ENCODE data around the gene AGBL1. TPM values are rescaled to one million over a fixed set of nuclear protein-coding genes. Genes with fewer than 3 reads are reported as not detected.

AGBL1 gene
- polyA plus RNA-seq, 1 donor from 2014 or later, result not detected

DNA sequence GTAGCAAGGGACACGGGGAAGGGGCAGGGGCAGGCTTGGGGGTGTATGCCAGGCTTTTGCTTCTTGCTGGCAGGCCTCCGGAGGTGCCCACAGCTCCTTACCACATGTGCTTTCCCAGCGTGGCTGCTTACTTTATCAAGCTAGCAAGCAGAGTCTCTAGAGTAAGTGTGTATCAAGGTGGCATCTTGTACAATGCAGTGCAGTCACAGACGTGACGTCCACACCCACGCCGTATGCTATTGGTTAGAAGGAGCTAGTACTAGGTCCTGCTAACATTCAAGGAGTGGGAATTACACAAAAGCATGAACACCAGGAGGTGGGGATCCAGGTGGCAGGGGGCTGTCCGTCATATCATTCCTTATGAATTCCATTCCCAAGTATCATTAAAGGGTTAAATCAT lies 15.3 kb upstream of the AGBL1 start:
- Mint-ChIP-seq H3K27me3 (peaks cover 5% of the 10 kb centered on the region), H3K4me1 (no peaks in the 10 kb centered on the region), H3K9me3 (peaks cover 5 to 14% (median 5%) of the 10 kb centered on the region in 3 donors), H3K4me3 (no peak overlapping the region), H3K36me3 (no peaks in the 10 kb centered on the region), H3K27ac (no peak overlapping the region)

DNA sequence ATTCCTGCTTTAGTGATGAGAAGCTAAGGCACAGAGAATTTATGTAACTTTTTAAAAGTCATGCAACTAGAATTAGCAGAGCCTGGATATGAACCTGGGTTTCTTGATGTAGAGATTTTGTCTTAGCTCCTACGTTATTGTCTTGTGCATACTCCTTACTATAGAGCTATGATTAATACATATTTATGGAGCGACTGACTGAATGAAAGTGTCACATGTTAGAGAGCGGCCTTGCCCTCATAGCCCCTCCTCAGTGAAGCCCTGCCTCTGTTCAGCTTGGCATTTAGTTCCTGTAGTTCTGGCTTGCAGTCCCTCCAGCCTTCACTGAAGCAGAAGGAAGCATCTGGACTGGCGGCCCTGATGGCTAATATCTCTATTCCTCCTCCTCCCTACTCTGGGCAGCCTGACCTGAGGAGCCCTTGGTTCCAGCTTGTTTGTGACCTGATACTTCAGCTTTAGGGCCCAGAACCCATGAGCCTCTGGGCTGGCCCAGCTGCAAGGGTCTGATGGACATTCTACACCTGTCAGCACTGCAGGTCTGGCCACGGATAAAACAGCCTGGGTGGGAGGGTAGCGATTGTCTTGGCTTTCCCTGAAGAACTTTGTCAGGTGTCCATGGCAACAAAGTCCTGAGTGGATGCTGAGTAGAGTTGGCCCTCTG lies 13.4 kb upstream of the AGBL1 start:
- Mint-ChIP-seq H3K9me3 (peaks cover 5 to 14% (median 5%) of the 10 kb centered on the region in 3 donors), H3K27me3 (peaks cover 4% of the 10 kb centered on the region), H3K4me3 (no peak overlapping the region), H3K36me3 (no peaks in the 10 kb centered on the region), H3K4me1 (no peaks in the 10 kb centered on the region), H3K27ac (no peak overlapping the region)

DNA sequence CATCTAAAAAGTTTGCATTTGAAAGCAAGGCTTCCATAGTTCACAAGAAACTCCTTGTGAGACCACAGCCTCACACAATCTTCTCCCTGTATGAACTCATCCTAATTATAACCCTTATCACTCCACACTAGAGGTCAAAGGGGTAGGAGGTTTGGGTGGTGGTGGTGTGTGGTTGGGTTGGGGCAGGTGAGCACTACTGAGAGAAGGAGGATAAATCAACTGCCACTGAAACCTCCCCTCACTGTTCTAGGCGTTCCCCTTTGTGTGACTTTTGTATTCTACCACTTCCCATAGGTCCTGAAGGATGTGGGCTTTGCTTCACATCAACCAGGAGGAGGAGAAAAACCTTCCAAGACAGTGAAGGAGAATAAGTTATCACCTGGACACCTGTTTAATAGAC lies 6.4 kb upstream of the AGBL1 start:
- peaks cover 2% of the 10 kb centered on the region for H3K27me3 Mint-ChIP-seq
- no peak overlapping the region for H3K27ac Mint-ChIP-seq
- H3K9me3 Mint-ChIP-seq, result peaks cover 0 to 2% (median 0%) of the 10 kb centered on the region in 3 donors
- no peak overlapping the region for H3K4me3 Mint-ChIP-seq
- no peaks in the 10 kb centered on the region for H3K36me3 Mint-ChIP-seq
- no peaks in the 10 kb centered on the region for H3K4me1 Mint-ChIP-seq

DNA sequence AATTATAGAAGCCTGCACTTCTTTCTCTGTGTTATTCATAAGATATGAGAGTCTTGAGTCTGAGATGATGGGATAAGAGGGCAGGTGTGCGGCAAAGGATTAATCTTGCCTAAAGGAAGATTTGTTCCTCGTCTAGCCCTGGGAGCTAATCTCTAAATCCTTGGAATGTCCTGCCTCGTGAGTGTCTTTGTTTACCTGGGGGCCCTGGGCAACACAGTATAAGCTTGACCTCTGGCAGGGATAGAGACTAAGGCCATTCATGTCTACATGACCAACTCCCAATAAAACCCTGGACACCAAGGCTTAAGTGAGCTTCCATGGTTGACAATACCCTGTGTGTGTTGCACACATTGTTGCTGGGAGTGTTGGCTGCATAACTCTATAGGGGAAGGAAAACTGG lies 3.2 kb upstream of the AGBL1 start:
- Mint-ChIP-seq H3K4me3 (no peak overlapping the region), H3K36me3 (no peaks in the 10 kb centered on the region), H3K27me3 (peaks cover 2% of the 10 kb centered on the region), H3K9me3 (peaks cover 0 to 2% (median 0%) of the 10 kb centered on the region in 3 donors), H3K4me1 (no peaks in the 10 kb centered on the region), H3K27ac (no peak overlapping the region)

DNA sequence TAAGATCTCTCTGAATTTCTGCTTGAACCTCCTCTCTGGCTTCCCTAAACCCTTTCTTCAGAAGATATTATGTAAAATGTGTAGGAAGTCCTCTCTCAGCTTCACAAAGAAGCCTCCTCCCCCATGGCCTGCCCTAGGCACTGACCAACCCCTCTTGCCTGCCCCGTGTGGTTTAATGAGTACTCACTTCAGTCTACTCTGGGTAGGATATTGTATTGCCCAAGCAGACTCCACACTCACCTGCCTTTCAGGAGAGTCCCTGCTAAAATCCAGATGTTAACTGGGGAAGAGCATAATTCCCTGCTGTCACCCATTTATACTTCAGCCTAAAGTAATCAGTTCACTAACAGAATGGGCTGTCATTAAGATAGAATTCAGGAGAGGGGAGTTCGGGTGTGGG lies 2.6 kb upstream of the AGBL1 start:
- H3K36me3 Mint-ChIP-seq, result no peaks in the 10 kb centered on the region
- peaks cover 0 to 2% (median 0%) of the 10 kb centered on the region in 3 donors for H3K9me3 Mint-ChIP-seq
- H3K4me3 Mint-ChIP-seq, result no peak overlapping the region
- peaks cover 2% of the 10 kb centered on the region for H3K27me3 Mint-ChIP-seq
- H3K27ac Mint-ChIP-seq, result no peak overlapping the region
- H3K4me1 Mint-ChIP-seq, result no peaks in the 10 kb centered on the region

DNA sequence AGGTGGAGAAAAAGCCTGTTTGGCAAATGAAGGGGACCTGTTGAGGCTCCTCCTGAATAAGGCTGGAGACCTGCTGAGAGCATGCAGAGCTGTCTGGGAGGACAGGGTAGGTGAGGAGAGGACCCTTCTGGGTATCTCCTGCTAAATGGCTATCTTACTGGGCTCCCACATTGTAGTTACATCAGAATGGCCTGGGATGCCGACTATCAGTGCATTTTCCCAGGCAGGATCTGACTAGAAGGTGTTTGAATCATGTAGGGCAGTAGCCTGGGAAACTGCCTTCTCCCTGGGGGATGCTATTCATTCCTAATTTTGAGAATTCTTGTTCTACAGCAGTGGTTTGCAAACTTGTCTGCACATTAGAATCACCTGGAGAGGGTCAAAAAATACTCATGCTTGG lies 631 bp downstream of the AGBL1 start:
- H3K36me3 Mint-ChIP-seq, result no peaks in the 10 kb centered on the region
- H3K4me1 Mint-ChIP-seq, result no peaks in the 10 kb centered on the region
- H3K27ac Mint-ChIP-seq, result no peak overlapping the region
- H3K27me3 Mint-ChIP-seq, result peaks cover 2% of the 10 kb centered on the region
- H3K9me3 Mint-ChIP-seq, result peaks cover 0 to 2% (median 0%) of the 10 kb centered on the region in 3 donors
- H3K4me3 Mint-ChIP-seq, result no peak overlapping the region

DNA sequence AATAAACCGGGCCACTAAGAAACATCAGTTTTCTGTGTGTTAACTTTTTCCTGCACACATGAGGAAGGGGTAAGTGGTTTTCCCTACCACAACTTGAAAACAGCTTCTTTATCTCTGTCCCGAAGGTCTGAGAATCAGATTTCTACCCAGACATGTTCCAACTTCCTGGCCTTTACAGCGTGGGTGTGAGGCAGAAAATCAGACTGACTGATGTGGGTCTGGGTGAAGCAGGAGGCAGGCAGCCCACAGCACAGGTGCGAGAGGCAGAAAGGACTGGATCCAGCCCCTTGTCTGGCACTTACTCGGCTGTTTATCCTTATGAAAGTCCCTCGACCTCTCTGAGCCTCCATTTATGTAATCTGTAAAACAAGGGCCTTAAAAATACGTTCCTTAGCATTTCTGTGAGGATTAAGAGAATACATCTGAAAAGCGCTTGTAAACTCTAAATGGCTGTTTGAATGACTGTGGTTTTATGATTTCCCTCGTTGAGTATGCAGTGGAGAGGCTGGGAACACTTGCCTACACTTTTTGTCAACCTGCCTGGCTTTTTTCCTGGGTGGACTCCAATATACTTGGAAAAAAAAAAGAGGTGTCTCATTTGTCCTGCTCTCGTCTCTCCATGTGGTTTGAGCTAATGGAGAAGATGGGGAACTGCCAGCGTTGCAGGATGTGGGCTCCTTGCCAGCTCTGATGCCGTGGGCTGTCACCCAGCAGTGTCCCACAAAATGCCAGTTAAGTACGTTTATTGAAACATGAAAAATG lies 3.1 kb downstream of the AGBL1 start:
- H3K27ac Mint-ChIP-seq, result no peak overlapping the region

DNA sequence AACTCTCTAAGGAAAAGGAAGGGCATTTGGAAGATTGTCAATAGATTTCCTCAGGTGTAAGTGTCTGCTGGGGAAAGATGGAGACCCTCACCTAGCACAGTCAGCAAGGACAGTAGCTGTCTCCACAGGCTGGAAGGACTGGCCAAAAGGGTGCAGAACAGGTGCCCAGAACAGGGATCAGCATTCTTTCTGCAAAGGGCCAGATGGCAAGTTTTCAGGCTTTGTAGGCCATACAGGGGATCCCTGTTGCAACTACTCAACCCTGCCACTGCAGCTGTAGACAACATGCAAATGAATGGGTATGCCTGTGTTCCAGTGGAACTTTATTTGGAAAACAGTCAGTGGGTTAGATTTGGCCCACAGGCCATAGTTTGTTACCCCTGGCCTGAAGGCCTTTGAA lies 8.1 kb downstream of the AGBL1 start:
- peaks cover 0 to 1% (median 0%) of the 10 kb centered on the region in 3 donors for H3K9me3 Mint-ChIP-seq
- H3K27ac Mint-ChIP-seq, result no peak overlapping the region
- no peaks in the 10 kb centered on the region for H3K36me3 Mint-ChIP-seq
- H3K27me3 Mint-ChIP-seq, result peaks cover 4% of the 10 kb centered on the region
- no peak overlapping the region for H3K4me3 Mint-ChIP-seq
- H3K4me1 Mint-ChIP-seq, result no peaks in the 10 kb centered on the region

More for the DNA sequence above, 3.1 kb downstream of the AGBL1 start:
- no peaks in the 10 kb centered on the region for H3K36me3 Mint-ChIP-seq
- H3K27me3 Mint-ChIP-seq, result peaks cover 4% of the 10 kb centered on the region
- H3K9me3 Mint-ChIP-seq, result peaks cover 0 to 1% (median 0%) of the 10 kb centered on the region in 3 donors
- H3K4me3 Mint-ChIP-seq, result no peak overlapping the region
- no peaks in the 10 kb centered on the region for H3K4me1 Mint-ChIP-seq

DNA sequence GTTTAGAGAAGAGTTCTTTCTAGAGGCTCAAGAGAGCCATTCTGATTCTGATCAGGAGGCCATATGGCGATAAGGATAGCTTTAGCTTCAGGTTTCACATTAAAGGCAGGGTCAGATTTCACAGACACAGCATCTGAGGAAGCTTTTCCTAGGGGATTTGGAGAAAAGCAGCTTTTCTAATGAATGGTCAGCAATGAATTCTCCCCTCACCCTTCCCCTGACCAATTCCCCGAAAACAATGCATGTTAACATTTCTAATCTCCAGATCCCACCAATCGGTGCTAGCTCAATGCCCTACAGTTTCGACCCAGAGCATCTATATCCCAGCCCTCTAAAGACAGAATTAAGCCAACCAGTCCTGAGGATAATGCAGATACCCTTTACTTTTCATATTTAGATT lies 9.8 kb downstream of the AGBL1 start:
- H3K4me3 Mint-ChIP-seq, result no peak overlapping the region
- H3K27ac Mint-ChIP-seq, result no peak overlapping the region
- H3K27me3 Mint-ChIP-seq, result peaks cover 4% of the 10 kb centered on the region
- no peaks in the 10 kb centered on the region for H3K4me1 Mint-ChIP-seq
- H3K9me3 Mint-ChIP-seq, result peaks cover 0 to 1% (median 0%) of the 10 kb centered on the region in 3 donors
- H3K36me3 Mint-ChIP-seq, result no peaks in the 10 kb centered on the region

DNA sequence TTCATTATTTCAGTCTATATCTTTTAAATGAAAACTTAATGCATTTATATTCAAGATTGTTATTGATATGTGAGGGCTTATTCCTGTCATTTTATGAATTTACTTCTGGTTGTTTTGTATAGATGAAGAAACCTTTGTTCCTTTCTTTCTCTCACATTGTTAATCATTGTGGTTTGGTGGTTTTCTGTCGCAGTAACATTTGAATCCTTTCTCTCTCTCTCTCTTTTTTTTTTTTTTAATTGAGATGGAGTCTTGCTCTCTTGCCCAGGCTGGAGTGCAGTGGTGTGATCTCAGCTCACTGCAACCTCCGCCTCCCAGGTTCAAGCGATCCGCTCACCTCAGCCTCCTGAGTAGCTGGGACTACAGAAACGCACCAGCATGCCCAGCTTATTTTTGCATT lies 22.1 kb downstream of the AGBL1 start:
- Mint-ChIP-seq H3K27me3 (no peaks in the 10 kb centered on the region), H3K27ac (no peak overlapping the region), H3K9me3 (peaks cover 2 to 13% (median 5%) of the 10 kb centered on the region in 3 donors), H3K4me3 (no peak overlapping the region), H3K36me3 (no peaks in the 10 kb centered on the region), H3K4me1 (no peaks in the 10 kb centered on the region)

DNA sequence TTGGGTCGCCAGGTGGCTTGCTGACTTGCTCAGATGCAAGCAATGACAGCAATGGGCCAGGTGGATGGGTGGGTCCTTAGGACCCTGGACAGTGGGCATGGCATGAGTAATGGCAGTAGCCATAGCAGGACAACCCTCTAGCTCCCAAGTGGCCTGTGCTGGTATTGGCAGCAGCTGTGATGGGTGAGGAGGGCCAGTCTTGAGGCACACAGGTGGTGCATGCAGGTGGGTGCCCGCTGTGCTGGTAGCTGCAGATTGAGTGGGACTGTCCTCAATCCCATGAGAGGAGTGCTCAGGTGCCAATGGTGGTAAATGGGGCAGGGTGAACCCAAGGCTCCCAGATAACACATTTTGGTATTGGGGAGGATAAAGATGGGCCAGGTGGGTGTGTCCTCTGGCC lies 24.2 kb downstream of the AGBL1 start:
- Mint-ChIP-seq H3K27me3 (no peaks in the 10 kb centered on the region), H3K36me3 (no peaks in the 10 kb centered on the region), H3K9me3 (peaks cover 2 to 8% (median 3%) of the 10 kb centered on the region in 3 donors), H3K27ac (no peak overlapping the region), H3K4me1 (no peaks in the 10 kb centered on the region), H3K4me3 (no peak overlapping the region)

DNA sequence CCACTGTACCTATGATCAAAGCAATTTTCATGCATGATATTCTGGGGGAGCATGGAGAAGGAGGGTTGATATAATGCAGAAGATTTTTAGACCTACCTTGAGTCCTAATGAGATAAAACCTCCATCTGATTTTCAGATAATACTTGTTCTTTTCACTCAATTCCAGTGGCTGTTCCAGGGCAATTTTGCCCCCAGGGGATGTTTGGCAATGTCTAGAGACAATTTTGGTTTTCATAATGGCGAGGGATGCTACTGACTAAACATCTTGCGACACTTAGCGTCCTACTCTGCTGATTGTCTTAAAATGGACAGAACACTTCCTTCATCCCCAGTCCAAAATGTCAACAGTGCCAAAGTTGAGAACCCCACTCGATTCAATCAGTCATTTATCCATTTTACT lies 26.6 kb downstream of the AGBL1 start:
- no peaks in the 10 kb centered on the region for H3K36me3 Mint-ChIP-seq
- no peaks in the 10 kb centered on the region for H3K4me1 Mint-ChIP-seq
- no peaks in the 10 kb centered on the region for H3K27me3 Mint-ChIP-seq
- H3K9me3 Mint-ChIP-seq, result peaks cover 0 to 8% (median 3%) of the 10 kb centered on the region in 3 donors
- H3K4me3 Mint-ChIP-seq, result no peak overlapping the region
- H3K27ac Mint-ChIP-seq, result no peak overlapping the region

DNA sequence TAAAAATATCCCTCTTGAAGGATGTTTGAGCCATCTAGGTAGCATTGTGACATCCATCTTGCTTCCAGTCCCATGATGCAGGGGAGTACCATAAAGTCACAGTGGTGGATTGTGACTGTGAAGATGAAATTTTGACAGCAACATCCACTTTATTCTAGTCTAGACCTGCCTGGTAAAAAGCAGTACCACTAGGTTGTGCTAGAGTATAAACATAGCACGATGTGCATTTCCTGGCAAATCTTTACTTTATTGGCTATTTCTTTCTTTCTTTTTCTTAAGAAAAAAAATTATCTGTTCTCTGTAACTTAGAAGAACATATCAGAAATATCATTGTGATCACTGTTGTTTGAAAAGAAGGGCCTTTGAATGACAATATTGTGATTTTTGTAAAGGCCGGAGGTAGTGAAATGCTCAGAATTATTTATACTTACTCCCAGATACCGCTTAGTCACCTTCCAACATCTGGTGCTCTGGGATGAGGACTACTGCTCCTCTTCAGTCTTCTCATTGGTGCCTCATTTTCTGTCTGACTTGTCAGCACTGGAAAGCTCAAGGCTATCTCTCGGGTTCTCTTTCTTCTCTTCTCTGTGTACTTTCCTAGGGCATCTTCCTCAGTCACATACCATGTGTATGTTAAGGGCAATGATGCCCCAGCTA lies 35.6 kb downstream of the AGBL1 start:
- H3K27ac Mint-ChIP-seq, result no peak overlapping the region
- H3K27me3 Mint-ChIP-seq, result no peaks in the 10 kb centered on the region
- H3K36me3 Mint-ChIP-seq, result no peaks in the 10 kb centered on the region
- H3K4me1 Mint-ChIP-seq, result no peaks in the 10 kb centered on the region
- no peak overlapping the region for H3K4me3 Mint-ChIP-seq
- H3K9me3 Mint-ChIP-seq, result peaks cover 0 to 4% (median 0%) of the 10 kb centered on the region in 3 donors

DNA sequence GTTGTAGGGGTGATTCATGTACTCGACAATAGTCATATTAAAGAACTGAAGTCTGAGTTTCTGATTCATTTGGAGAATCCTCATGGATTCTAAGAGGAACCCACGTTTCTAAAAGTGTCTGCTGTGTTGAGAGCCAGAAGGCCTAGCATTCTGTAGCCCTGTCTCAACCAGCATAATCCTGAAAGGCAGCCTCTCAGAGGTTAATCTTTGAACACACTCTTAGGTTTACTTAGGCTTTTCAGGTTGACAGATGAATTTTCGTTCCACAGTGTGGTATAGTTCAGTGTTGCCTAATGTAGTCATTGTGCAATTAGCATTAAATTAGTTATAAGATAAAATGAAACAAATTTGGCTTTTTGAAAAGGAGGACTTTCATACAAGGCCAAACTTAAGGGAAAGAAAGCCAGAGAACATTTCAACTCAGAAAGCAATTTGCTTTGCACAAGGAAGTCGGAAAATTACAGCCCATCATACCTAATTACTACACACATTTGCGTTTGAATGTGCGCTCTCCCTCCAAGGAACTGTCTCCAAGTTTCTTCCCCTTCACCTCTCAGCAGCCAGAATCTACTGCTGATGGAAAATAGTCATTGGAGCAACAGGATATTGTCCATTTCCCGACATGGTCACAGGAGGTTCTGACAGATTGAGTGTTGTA lies 42.0 kb downstream of the AGBL1 start:
- Mint-ChIP-seq H3K4me3 (no peak overlapping the region), H3K36me3 (no peaks in the 10 kb centered on the region), H3K27ac (no peak overlapping the region), H3K27me3 (no peaks in the 10 kb centered on the region), H3K4me1 (no peaks in the 10 kb centered on the region), H3K9me3 (peaks cover 0 to 2% (median 0%) of the 10 kb centered on the region in 3 donors)

Data from IgD-negative memory B cell (primary cell).